GM10248 (cell line): ENCODE data around the gene CA5A.

Experiments used
- CTCF ChIA-PET: fragments of 300-600 bp; sonication (Branson Sonifier 250); formaldehyde crosslinking; extraction: SDS; loops from one replicate; lab custom pipeline; 2021; ENCODE audit warnings: antibody characterized with exemption; lab: Yijun Ruan, JAX
- POLR2A ChIA-PET: fragments of 350-650 bp; sonication (Branson Sonifier 250); formaldehyde crosslinking; extraction: SDS; loops from one replicate; lab custom pipeline; 2020; ENCODE audit warnings: antibody characterized with exemption; lab: Yijun Ruan, JAX
- DNase-seq: peaks from one replicate; pipeline ENCODE4 v3.0.0; 2012; ENCODE audit errors: extremely low spot score
- CTCF ChIP-seq: IDR thresholded peaks from 2 replicates; pipeline ENCODE4 v1.5.1; 2012; ENCODE audit warnings: mild to moderate bottlenecking, low read depth; ENCODE audit errors: extremely low read depth, missing control alignments, control extremely low read depth

Gene CA5A

DNA sequence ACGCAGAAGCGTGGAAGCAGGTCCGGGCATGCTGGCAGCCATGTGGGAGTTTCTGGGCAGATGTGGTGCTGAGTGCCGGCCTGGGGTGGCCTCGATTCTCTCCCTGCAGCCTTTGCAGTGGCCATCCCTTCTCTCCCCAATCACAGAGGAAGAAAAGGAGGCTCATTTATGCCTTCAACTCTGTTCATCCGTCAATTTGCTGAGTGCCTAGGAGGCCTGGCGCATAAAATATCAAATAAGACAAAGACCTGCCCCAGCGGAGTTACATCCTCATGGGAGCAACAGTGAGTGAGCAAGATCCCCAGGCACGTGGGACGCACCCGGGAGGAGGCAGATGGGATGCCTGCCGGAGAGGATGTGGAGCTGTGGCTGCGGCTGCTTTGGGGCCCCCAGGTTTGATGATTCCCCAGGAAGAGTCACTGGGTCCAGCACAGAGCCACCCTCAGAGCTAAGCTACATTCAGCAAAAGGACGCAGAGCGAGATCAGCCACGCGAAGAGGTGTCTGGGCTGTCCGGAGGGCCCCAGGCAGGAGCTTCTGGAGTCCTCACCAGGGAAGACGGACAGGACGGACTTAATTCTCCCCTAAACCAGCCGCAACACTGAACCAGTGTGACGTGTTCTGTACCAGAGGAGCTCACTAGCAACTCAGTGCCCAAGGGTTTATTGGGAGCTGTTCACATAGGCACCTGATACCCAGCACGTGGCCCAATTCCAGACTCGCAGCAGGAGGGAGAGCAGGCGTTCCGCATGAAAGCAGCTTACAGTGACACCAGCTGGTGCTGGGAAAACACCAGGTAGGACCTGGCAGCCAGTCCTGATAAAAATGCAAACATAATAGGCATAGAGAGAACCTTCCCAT is 11.3 kb downstream of the CA5A start:
- ChIA-PET POLR2A (interaction anchor here (0.9 kb wide), 1 partner anchor 56 kb away, joined by 3 read pairs; the partner anchor contains the start of gene SLC7A5), CTCF (interaction anchor here (1.0 to 2.5 kb wide), 9 partner anchors 10 to 512 kb away, joined by 3 to 13 read pairs (median 4); no protein-coding TSS in a partner anchor)
- no peak for DNase-seq
- no peak for TF ChIP-seq CTCF

GRCh38 chr16:87924041-87924810 is 12.1 kb downstream of the CA5A start:
- DNase-seq = peak; percentile 88
- TF ChIP-seq CTCF = no peak
- POLR2A ChIA-PET = interaction anchor here (0.9 kb wide), 1 partner anchor 55 kb away, joined by 3 read pairs; the partner anchor contains the start of gene SLC7A5
- CTCF ChIA-PET = interaction anchor here (1.0 to 2.5 kb wide), 8 partner anchors 9 to 145 kb away, joined by 3 to 13 read pairs (median 4); no protein-coding TSS in a partner anchor

GRCh38 chr16:87922250-87922871 is 14.0 kb downstream of the CA5A start:
- no peak for DNase-seq
- ChIA-PET POLR2A (no interaction called here), CTCF (no interaction called here)
- TF ChIP-seq CTCF = no peak

DNA sequence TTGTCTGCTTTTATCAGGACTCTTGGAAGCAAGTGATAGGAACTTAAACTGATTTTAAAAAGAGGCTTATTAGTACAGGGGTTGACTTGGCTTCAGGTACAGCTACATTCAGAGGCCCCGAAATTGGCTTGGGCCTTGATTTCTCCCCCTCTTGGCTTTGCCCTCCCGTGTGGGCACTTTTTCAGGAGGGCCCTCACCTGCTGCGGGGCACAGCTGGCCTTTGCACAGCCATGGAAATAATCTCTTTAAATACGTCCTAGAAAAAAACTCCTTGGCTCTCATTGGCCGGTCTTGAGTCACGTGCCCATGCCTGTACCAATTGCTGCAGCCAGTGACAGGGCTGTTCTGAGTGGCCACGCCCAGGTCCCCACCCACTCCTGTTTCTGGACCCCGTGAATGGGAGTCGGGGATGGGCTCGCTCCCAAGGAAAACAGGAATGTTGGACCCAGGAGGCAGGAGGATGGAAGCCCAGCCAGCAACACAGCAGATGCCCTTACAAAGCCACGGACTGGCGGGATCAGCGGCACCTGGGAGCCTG is 15.0 kb downstream of the CA5A start:
- no peak for TF ChIP-seq CTCF
- CTCF ChIA-PET = no interaction called here
- POLR2A ChIA-PET = no interaction called here
- DNase-seq = no peak

DNA sequence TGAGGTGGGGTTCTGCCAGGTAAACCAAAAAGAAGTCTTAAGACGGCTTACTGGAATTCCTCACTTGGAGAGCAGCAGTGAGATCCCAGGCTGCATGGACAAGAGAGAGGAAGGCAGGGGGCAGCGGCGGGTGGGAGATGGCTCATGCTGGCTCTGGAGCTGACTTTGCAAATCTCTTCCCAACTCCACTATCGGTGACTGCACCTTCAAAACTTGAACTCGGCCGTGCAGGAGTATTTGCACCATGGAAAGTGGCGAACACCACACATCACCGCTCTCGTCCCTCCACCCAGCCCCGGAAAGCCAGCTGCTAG is 16.7 kb downstream of the CA5A start:
- ChIA-PET CTCF (no interaction called here), POLR2A (no interaction called here)
- DNase-seq = no peak
- TF ChIP-seq CTCF = no peak
